UCSD-AML1 (cell line): ENCODE data around the gene MED15.
"Not testable (repeated sequence)": the region's sequence is repeated elsewhere in the genome, so short reads cannot be mapped to it uniquely, and the experiment has no call there.

Experiments
- DNase-seq: peaks from one replicate; lab custom pipeline; 2025; ENCODE audit not compliant: unreplicated experiment; lab: John Stamatoyannopoulos, UW

MED15 gene

GRCh38 chr22:20479612-20480196 lies 27.7 kb upstream of the MED15 start:
- no peak for DNase-seq

GRCh38 chr22:20483143-20483506 lies 24.3 kb upstream of the MED15 start:
- not testable (repeated sequence) for DNase-seq

GRCh38 chr22:20483771-20484170 lies 23.6 kb upstream of the MED15 start:
- no peak for DNase-seq

GRCh38 chr22:20484948-20485683 lies 22.3 kb upstream of the MED15 start:
- DNase-seq, result no peak

- no peak for DNase-seq
These were observed 21.2 kb upstream of the MED15 start for GRCh38 chr22:20486229-20486628.

- DNase-seq, result no peak
These were observed 19.7 kb upstream of the MED15 start for GRCh38 chr22:20487715-20488114.

GRCh38 chr22:20488946-20489345 lies 18.5 kb upstream of the MED15 start:
- no peak for DNase-seq

GRCh38 chr22:20490183-20490940 lies 17.0 kb upstream of the MED15 start:
- no peak for DNase-seq

- DNase-seq, result no peak
These were observed 16.5 kb upstream of the MED15 start for GRCh38 chr22:20490941-20491307.

GRCh38 chr22:20491346-20491745 lies 16.1 kb upstream of the MED15 start:
- DNase-seq, result no peak

- peak; percentile 62 for DNase-seq
These were observed 12.2 kb upstream of the MED15 start, which contains the start of gene KLHL22 for GRCh38 chr22:20494978-20495860. Gene KLHL22 (minus strand): TSS chr22:20495795. CDS start chr22:20489211, 6,584 bp downstream.

- peak; percentile 94 for DNase-seq
These were observed 11.3 kb upstream of the MED15 start for GRCh38 chr22:20495861-20496681.

GRCh38 chr22:20497426-20497825 lies 10.0 kb upstream of the MED15 start:
- no peak for DNase-seq

- DNase-seq, result no peak
These were observed 8.5 kb upstream of the MED15 start for GRCh38 chr22:20498913-20499312.

- DNase-seq, result no peak
These were observed 7.6 kb upstream of the MED15 start for GRCh38 chr22:20499769-20500168.

- DNase-seq, result no peak
These were observed 3.6 kb upstream of the MED15 start for GRCh38 chr22:20503816-20504215.

- not testable (repeated sequence) for DNase-seq
These were observed 3.0 kb upstream of the MED15 start for GRCh38 chr22:20504293-20504922.

GRCh38 chr22:20506543-20507252 lies 712 bp upstream of the MED15 start:
- no peak for DNase-seq
